Caco-2 (cell line): ENCODE measurements around the gene GID8. TPM values are rescaled to one million over a fixed set of nuclear protein-coding genes. Genes with fewer than 3 reads are reported as not detected.

ENCODE experiments used
- BruUV-seq: library from RNA; stranded (reverse); fragments of 400-500 nt; replicated peaks from 2 replicates; lab custom pipeline; 2021; lab: Mats Ljungman, UMichigan
- CTCF ChIA-PET: fragments of 300-600 bp; sonication (Branson Sonifier 250); formaldehyde crosslinking; loops from one replicate; lab custom pipeline; 2022; ENCODE audit warnings: antibody characterized with exemption; lab: Charles Lee
- POLR2A ChIA-PET: fragments of 300-600 bp; sonication (Branson Sonifier 250); formaldehyde crosslinking; loops from one replicate; lab custom pipeline; 2022; ENCODE audit warnings: antibody characterized with exemption; lab: Charles Lee
- DNase-seq, 2 experiments: peaks; one replicate each; pipeline versions ENCODE4 v3.0.0 to v3.0.0-alpha.2; 2020 to 2022
- H3K27me3 ChIP-seq: replicated peaks from 2 replicates; pipeline ENCODE4 v1.6.0; 2011; ENCODE audit warnings: low read length; ENCODE audit not compliant: control insufficient read depth, insufficient read depth
- H3K36me3 ChIP-seq: 2 replicates; pipeline ENCODE4 v1.5.1; 2011; ENCODE audit warnings: low read length; ENCODE audit not compliant: control insufficient read depth, insufficient read depth
- H3K4me1 ChIP-seq: fragments of 250-450 bp; sonication (Bioruptor Pico); 2 replicates; pipeline ENCODE4 v1.5.1; 2020; ENCODE audit warnings: mild to moderate bottlenecking
- H3K4me3 ChIP-seq: 2 replicates; pipeline ENCODE4 v1.5.1; 2011; ENCODE audit warnings: low read depth, mild to moderate bottlenecking, control low read depth, low read length
- H3K9me3 ChIP-seq: fragments of 250-450 bp; sonication (Bioruptor Pico); 2 replicates; pipeline ENCODE4 v1.5.1; 2020; ENCODE audit warnings: mild to moderate bottlenecking, moderate library complexity
- H3K27ac Mint-ChIP-seq: one replicate; pipeline ENCODE4 v1.8.0; 2022; ENCODE audit warnings: mixed read lengths; ENCODE audit not compliant: unreplicated experiment
- H3K27me3 Mint-ChIP-seq: one replicate; pipeline ENCODE4 v1.8.0; 2022; ENCODE audit warnings: mixed read lengths; ENCODE audit not compliant: insufficient read depth, unreplicated experiment
- H3K36me3 Mint-ChIP-seq: one replicate; pipeline ENCODE4 v1.8.0; 2022; ENCODE audit warnings: mild to moderate bottlenecking, mixed read lengths; ENCODE audit not compliant: insufficient read depth, unreplicated experiment
- H3K4me1 Mint-ChIP-seq: one replicate; pipeline ENCODE4 v1.8.0; 2022; ENCODE audit warnings: low read depth, mixed read lengths; ENCODE audit not compliant: unreplicated experiment
- H3K4me3 Mint-ChIP-seq: one replicate; pipeline ENCODE4 v1.8.0; 2022; ENCODE audit warnings: mild to moderate bottlenecking, moderate library complexity, mixed read lengths; ENCODE audit not compliant: unreplicated experiment
- H3K9me3 Mint-ChIP-seq: one replicate; pipeline ENCODE4 v1.8.0; 2022; ENCODE audit warnings: mixed read lengths; ENCODE audit not compliant: unreplicated experiment
- CTCF ChIP-seq, 2 experiments: fragments of 200-600 bp in 1 of 2; IDR thresholded peaks; 1 replicate in 1 of 2; 2 replicates in 1 of 2; pipeline versions ENCODE4 v1.5.1 to v1.8.0; 2011 to 2022; ENCODE audit warnings: antibody characterized with exemption in 1 of 2, control low read depth in 1 of 2, inconsistent platforms in 1 of 2, low read depth in 1 of 2, low read length in 1 of 2, mild to moderate bottlenecking in 1 of 2, moderate library complexity in 1 of 2; ENCODE audit not compliant: insufficient read depth in 1 of 2, severe bottlenecking in 1 of 2, unreplicated experiment in 1 of 2
- intact Hi-C: fragments of 100-400 bp; cut with micrococcal nuclease; formaldehyde crosslinking; loops from one replicate; pipeline ENCODE4 v1.10.0; 2022; ENCODE audit not compliant: unreplicated experiment
- total RNA-seq: library from RNA; stranded (reverse); gene quantifications from 2 replicates; pipeline ENCODE4 v1.2.3, GENCODE V29; 2022

Gene GID8
- total RNA-seq, 1 experiment from 2014 or later, result 133 TPM

DNA sequence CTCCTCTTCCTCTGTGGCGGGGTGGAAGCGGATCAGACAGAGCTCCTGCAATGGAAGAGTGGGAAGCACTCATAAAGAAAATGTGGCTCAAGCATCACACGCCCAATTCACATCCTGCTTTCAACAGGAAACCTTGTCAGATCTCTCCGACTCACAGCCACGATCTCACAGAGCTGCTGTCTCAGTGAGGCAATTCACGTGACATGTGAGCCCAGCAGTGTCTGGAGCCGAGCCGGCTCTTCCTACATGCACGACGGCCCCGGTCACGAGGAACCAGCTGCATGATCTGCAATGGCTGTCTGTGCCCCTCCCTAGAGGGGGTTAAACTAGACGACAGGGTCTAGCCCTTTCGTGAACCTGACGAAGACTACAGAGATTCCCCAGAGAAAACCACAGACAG is 46.8 kb upstream of the GID8 start:
- H3K4me1 ChIP-seq, result no peaks in the 10 kb centered on the region
- H3K36me3 Mint-ChIP-seq, result peaks cover 100% of the 10 kb centered on the region
- TF ChIP-seq CTCF (IDR thresholded peaks at IDR 0.05; ENCODE audit: insufficient read depth in 1 of 2, low read depth in 1 of 2, low read length in 1 of 2, severe bottlenecking in 1 of 2, unreplicated experiment in 1 of 2), result no peak
- CTCF ChIA-PET, result no interaction called here
- H3K36me3 ChIP-seq, result peaks cover 12% of the 10 kb centered on the region
- H3K4me3 Mint-ChIP-seq, result no peak overlapping the region
- no peak for DNase-seq
- no peaks in the 10 kb centered on the region for H3K9me3 Mint-ChIP-seq
- no peaks in the 10 kb centered on the region for H3K27me3 Mint-ChIP-seq
- no peak overlapping the region for H3K4me3 ChIP-seq
- no peaks in the 10 kb centered on the region for H3K27me3 ChIP-seq
- H3K27ac Mint-ChIP-seq, result peak overlapping the region; percentile 56
- no peaks in the 10 kb centered on the region for H3K4me1 Mint-ChIP-seq
- no TSS peak for BruUV-seq
- no peaks in the 10 kb centered on the region for H3K9me3 ChIP-seq
- intact Hi-C loops, result no loop called here
- POLR2A ChIA-PET, result interaction anchor here (0.5 kb wide), 1 partner anchor 825 kb away, joined by 4 read pairs; the partner anchor contains the start of gene TAF4

- intact Hi-C loops, result no loop called here
- ChIA-PET CTCF (interaction anchor here (0.7 to 1.6 kb wide), 4 partner anchors 9 to 129 kb away, joined by 3 to 6 read pairs (median 4); no protein-coding TSS in a partner anchor), POLR2A (interaction anchor here (0.7 kb wide), 1 partner anchor 116 kb away, joined by 3 read pairs; no protein-coding TSS in a partner anchor)
- Histone ChIP-seq H3K4me1 (no peaks in the 10 kb centered on the region), H3K36me3 (peaks cover 12% of the 10 kb centered on the region), H3K27me3 (no peaks in the 10 kb centered on the region), H3K4me3 (no peak overlapping the region), H3K9me3 (no peaks in the 10 kb centered on the region)
- Mint-ChIP-seq H3K9me3 (no peaks in the 10 kb centered on the region), H3K4me3 (no peak overlapping the region), H3K4me1 (no peaks in the 10 kb centered on the region), H3K27ac (no peak overlapping the region), H3K36me3 (peaks cover 100% of the 10 kb centered on the region), H3K27me3 (no peaks in the 10 kb centered on the region)
- no peak for TF ChIP-seq CTCF (IDR thresholded peaks at IDR 0.05; ENCODE audit: insufficient read depth in 1 of 2, low read depth in 1 of 2, low read length in 1 of 2, severe bottlenecking in 1 of 2, unreplicated experiment in 1 of 2)
- no peak for DNase-seq
- BruUV-seq, result no TSS peak
Observed at GRCh38 chr20:62892348-62893304, 45.3 kb upstream of the GID8 start.

DNA sequence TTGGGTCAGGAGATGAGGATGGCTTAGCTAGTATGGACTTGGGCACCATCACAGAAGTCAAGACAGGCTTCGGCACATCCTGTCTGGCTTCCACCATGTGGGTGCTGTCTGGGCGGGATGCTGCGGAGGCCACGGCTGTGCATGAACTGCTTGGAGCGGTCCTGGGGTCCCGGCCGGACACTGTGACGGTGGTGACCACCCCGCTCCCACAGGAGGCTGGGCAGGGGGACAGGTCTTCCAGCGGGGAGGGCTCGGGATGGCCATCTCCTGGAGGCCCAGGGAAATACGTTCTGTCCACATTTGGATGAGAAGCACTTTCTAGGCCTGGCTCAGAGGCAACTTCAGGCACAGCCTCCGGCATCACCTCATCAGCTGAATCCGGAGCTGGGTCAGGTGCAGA is 44.2 kb upstream of the GID8 start:
- Mint-ChIP-seq H3K36me3 (peaks cover 100% of the 10 kb centered on the region), H3K9me3 (no peaks in the 10 kb centered on the region), H3K27ac (no peak overlapping the region), H3K4me1 (no peaks in the 10 kb centered on the region), H3K4me3 (no peak overlapping the region), H3K27me3 (no peaks in the 10 kb centered on the region)
- ChIA-PET POLR2A (no interaction called here), CTCF (interaction anchor here (0.8 to 1.6 kb wide), 3 partner anchors 8 to 71 kb away, joined by 3 to 6 read pairs (median 4); no protein-coding TSS in a partner anchor)
- Histone ChIP-seq H3K4me1 (no peaks in the 10 kb centered on the region), H3K27me3 (no peaks in the 10 kb centered on the region), H3K36me3 (peaks cover 13% of the 10 kb centered on the region), H3K4me3 (no peak overlapping the region), H3K9me3 (no peaks in the 10 kb centered on the region)
- DNase-seq, result no peak
- intact Hi-C loops, result no loop called here
- peak in 1 of 2 experiments; percentile 60 for TF ChIP-seq CTCF (IDR thresholded peaks at IDR 0.05; ENCODE audit: insufficient read depth in 1 of 2, low read depth in 1 of 2, low read length in 1 of 2, severe bottlenecking in 1 of 2, unreplicated experiment in 1 of 2)
- BruUV-seq, result no TSS peak
